Measurements from ENCODE around the gene DCHS2. TPM values are rescaled to one million over a fixed set of nuclear protein-coding genes. Genes with fewer than 3 reads are reported as not detected.

DCHS2 gene
- total RNA-seq, 1 donor from 2014 or later, result 11.0 TPM

GRCh38 chr4:154454710-154455109 is 36.9 kb downstream of the DCHS2 start:
- DNase-seq (ENCODE audit: low spot score in 2 of 2) (no peak), FAIRE-seq (no peak)

- FAIRE-seq (no peak), DNase-seq (ENCODE audit: low spot score in 2 of 2) (no peak)
Observed at GRCh38 chr4:154452798-154453346, 38.7 kb downstream of the DCHS2 start.

DNA sequence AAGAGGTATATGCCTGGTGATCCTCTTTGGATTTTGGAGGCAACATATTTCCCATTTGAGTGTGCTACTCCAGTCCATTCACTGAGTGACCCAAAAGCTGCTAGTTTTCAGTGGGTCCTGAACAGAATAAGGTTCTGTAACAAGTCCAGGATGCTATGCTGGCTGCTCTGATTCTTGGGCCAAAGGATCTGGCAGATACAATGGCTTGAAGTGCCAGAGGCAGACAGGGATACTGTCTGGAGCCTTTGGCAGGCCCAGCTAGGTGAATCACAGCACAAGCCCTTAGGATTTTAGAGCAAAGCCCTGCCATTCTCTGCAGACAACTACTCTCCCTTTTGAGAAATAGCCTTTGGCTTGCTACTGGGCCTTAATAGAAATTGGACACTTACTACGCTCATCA is 40.6 kb downstream of the DCHS2 start:
- DNase-seq (ENCODE audit: low spot score in 2 of 2) (no peak), FAIRE-seq (no peak)

- FAIRE-seq (no peak), DNase-seq (ENCODE audit: low spot score in 2 of 2) (no peak)
Observed at GRCh38 chr4:154444958-154445357, 46.6 kb downstream of the DCHS2 start.

- DNase-seq (ENCODE audit: low spot score in 2 of 2), result no peak
- FAIRE-seq, result no peak
Observed at GRCh38 chr4:154441982-154442381, 49.6 kb downstream of the DCHS2 start.

- DNase-seq (ENCODE audit: low spot score in 2 of 2) (no peak), FAIRE-seq (no peak)
Observed at GRCh38 chr4:154441124-154441523, 50.5 kb downstream of the DCHS2 start.

DNA sequence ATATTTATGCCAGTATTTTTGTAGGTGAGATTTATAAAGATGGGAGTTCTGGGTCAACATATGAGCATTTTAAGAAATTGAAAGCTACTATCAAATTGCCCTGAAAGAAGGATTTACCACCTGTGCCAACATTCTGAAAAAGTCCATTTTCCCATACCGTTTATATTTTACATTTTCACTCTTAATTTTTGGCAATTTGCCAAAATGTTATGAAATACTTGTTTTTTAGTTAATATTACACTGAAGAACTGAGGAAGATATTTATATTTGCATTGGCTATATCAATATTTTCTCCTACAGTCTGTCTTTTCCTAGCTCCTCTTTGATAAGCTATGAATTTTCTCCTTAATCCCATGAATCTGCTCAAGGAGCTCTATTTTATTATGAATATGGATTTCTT is 52.4 kb downstream of the DCHS2 start:
- FAIRE-seq, result no peak

DNA sequence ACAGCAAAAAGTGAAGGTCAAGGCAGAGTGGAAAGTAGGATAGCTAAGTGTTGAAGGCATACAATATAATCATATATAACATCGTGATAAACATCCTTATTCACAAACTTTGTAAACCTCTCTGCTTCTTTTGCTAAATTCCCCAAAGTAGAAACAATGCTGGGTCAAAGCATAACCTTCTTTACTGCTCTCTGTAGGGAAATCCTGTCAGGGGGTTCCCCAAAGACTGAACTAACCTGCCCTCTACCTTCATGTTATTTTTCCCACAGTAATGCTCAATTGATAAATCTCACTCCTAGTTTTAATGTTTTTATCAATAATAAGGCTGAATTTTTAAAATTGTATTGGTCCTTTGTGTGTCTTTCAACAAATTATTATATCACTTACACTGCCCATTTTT is 55.7 kb downstream of the DCHS2 start:
- DNase-seq (ENCODE audit: low spot score in 2 of 2) (no peak), FAIRE-seq (no peak)

More for the DNA sequence above, 52.4 kb downstream of the DCHS2 start:
- no peak for DNase-seq (ENCODE audit: low spot score in 2 of 2)

DNA sequence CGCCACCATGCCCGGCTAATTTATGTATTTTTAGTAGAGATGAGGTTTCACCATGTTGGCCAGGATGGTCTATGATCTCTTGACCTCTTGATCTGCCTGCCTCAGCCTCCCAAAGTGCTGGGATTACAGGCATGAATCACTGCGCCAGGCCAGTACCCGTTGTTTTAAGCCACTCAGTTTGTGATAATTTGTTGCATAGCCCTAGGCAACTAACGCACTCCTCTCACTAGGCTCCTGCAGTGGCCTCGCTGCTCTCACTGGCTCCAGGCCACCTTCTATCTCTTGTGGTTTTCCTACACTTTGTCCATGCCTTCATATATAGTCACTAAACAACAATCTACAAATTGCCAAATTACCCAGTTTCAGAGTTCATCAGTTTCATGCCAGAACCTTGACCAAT is 58.1 kb downstream of the DCHS2 start:
- DNase-seq (ENCODE audit: low spot score in 2 of 2) (no peak), FAIRE-seq (no peak)

GRCh38 chr4:154429176-154429575 is 62.4 kb downstream of the DCHS2 start:
- FAIRE-seq, result no peak

DNA sequence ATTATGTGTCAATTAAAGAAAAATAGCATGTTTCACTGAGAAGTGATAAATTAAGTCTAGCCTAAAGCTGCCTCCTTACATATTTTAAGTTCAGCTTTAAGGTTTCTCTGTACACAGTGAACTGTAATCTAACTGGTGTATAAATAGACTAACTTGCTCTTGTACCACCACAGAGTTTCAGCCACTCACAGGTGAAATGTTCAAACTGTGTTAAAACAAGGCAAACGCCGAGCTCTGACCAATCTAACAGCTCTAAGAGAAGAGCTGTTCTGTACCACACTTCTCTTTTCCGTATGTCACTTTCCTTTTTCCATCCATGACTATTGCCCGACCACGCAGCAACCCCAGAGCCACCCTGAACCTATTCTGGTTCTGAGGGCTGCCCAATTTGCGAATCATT is 64.5 kb downstream of the DCHS2 start:
- FAIRE-seq (no peak), DNase-seq (ENCODE audit: low spot score in 2 of 2) (no peak)

More at GRCh38 chr4:154429176-154429575, 62.4 kb downstream of the DCHS2 start:
- DNase-seq (ENCODE audit: low spot score in 2 of 2), result no peak

GRCh38 chr4:154425514-154425913 is 66.1 kb downstream of the DCHS2 start:
- FAIRE-seq (no peak), DNase-seq (ENCODE audit: low spot score in 2 of 2) (no peak)

DNA sequence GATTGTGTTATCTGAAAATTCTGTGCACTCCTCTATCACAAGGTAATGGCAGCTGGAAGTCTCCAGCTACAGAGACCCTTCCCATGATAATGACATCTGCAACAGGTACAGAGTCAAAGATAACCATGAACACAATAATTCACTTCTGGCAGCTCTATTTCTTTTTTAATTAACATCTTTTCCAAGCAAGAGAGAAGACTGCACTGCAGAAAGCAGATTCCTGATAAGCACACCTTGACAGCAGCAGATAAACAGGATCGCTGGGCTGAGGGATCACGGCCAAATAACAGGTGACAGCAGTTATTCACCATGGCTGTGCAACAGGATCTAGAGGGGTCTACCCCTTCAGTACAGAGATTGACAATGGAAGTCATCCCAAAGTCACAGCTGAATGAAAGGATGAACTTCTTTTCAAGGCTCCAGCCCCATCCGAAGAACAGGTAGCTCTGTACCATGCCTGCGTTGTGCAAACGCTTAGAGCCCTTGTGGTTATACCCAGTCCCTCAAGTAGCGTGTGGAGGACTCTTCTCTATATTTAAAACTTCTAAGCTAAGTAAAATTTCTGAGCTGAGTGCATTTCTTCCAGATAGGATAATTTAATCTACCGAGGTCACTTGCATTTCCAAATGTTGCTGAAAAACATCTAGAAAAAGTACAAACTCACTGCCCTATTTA is 66.7 kb downstream of the DCHS2 start:
- FAIRE-seq, result no peak

GRCh38 chr4:154422152-154422551 is 69.4 kb downstream of the DCHS2 start:
- FAIRE-seq (no peak), DNase-seq (ENCODE audit: low spot score in 2 of 2) (no peak)

More for the DNA sequence above, 66.7 kb downstream of the DCHS2 start:
- DNase-seq (ENCODE audit: low spot score in 2 of 2), result no peak

GRCh38 chr4:154421618-154422017 is 70.0 kb downstream of the DCHS2 start:
- DNase-seq (ENCODE audit: low spot score in 2 of 2) (no peak), FAIRE-seq (no peak)

DNA sequence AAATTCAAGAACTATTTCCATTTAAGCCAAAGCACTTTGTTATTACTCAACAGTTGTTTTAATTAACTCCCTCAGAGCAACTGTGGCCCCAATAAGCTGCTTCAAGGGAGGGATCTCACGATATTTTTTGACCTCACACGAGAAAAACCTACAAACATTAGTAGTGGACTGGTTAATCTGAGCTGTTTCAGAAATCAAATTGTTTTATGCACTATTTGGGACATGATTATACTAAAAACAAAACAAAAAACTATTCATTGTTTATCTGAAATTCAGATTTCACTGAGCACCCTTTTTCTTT is 74.3 kb downstream of the DCHS2 start:
- no peak for FAIRE-seq
- no peak for DNase-seq (ENCODE audit: low spot score in 2 of 2)

- FAIRE-seq (no peak), DNase-seq (ENCODE audit: low spot score in 2 of 2) (no peak)
Observed at GRCh38 chr4:154416190-154416547, 75.4 kb downstream of the DCHS2 start.

- DNase-seq (ENCODE audit: low spot score in 2 of 2) (no peak), FAIRE-seq (no peak)
Observed at GRCh38 chr4:154415313-154415712, 76.3 kb downstream of the DCHS2 start.

- FAIRE-seq (no peak), DNase-seq (ENCODE audit: low spot score in 2 of 2) (no peak)
Observed at GRCh38 chr4:154414796-154415195, 76.8 kb downstream of the DCHS2 start.

GRCh38 chr4:154414371-154414770 is 77.2 kb downstream of the DCHS2 start:
- DNase-seq (ENCODE audit: low spot score in 2 of 2), result no peak
- no peak for FAIRE-seq

DNA sequence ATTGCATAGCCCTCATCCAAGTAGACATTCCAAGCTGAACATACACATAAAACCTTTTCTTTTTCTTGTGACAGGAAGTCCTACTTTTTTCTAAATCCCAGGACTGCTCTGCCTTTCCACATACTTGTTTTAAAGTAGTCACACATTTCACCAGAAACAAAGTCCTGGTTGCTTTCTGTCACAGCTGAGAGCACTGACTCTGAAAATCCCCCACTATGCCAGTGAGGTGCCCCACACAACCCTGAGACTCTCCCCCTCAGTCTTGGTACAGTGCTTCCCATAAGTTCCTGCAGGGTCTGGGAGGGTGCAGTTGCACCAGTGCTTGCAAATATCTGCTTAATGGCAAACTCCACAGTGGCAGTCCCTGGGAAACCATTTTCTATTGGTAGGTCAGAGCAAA is 84.2 kb downstream of the DCHS2 start:
- no peak for FAIRE-seq
- DNase-seq (ENCODE audit: low spot score in 2 of 2), result no peak

GRCh38 chr4:154406018-154406795 is 85.4 kb downstream of the DCHS2 start:
- DNase-seq (ENCODE audit: low spot score in 2 of 2) (no peak), FAIRE-seq (no peak)
